HepG2 (cell line): Measurements from ENCODE around the gene FBXW4. TPM values are rescaled to one million over a fixed set of nuclear protein-coding genes. Genes with fewer than 3 reads are reported as not detected.
A peak's percentile ranks its signal among the peaks of the same experiment; 100 is the strongest.

Experiments
- GLI4 ChIP-seq: sonication (generic); formaldehyde crosslinking; IDR thresholded peaks from 2 replicates; pipeline ENCODE4 v1.5.1; 2020; ENCODE audit warnings: missing genetic modification reagents, mild to moderate bottlenecking, moderate library complexity, borderline replicate concordance
- HNRNPH1 ChIP-seq: fragments of 200-400 bp; formaldehyde crosslinking; optimal IDR thresholded peaks from 2 replicates; pipeline ENCODE3; 2017; ENCODE audit warnings: mild to moderate bottlenecking, low read depth, low read length
- HNRNPLL ChIP-seq: fragments of 200-400 bp; formaldehyde crosslinking; IDR thresholded peaks from 2 replicates; pipeline ENCODE4 v1.6.1; 2017; ENCODE audit warnings: mild to moderate bottlenecking, low read depth, low read length; ENCODE audit not compliant: poor library complexity, severe bottlenecking
- IKZF4 ChIP-seq: sonication (generic); formaldehyde crosslinking; IDR thresholded peaks from 2 replicates; pipeline ENCODE4 v1.5.1; 2020; ENCODE audit warnings: borderline replicate concordance, mild to moderate bottlenecking, low read depth, missing genetic modification reagents; ENCODE audit errors: not compliant biosample characterization
- KAT8 ChIP-seq: IDR thresholded peaks from 2 replicates; pipeline ENCODE4 v1.6.1; 2016; ENCODE audit warnings: missing genetic modification reagents, missing compliant biosample characterization
- MAFK ChIP-seq, 2 experiments: IDR thresholded peaks in 1 of 2; conservative IDR thresholded peaks in 1 of 2; 2 replicates each; pipeline ENCODE4 v1.6.1; 2011; ENCODE audit warnings: improper control_type of control experiment in 2 of 2, low read length in 2 of 2
- MED8 ChIP-seq: sonication (generic); formaldehyde crosslinking; IDR thresholded peaks from 2 replicates; pipeline ENCODE4 v1.8.1; 2023; ENCODE audit warnings: mild to moderate bottlenecking, missing genetic modification reagents; ENCODE audit not compliant: insufficient replicate concordance
- PAF1 ChIP-seq: IDR thresholded peaks from 2 replicates; pipeline ENCODE4 v1.6.1; 2016; ENCODE audit warnings: missing genetic modification reagents, missing compliant biosample characterization
- POLR2AphosphoS2 ChIP-seq: IDR thresholded peaks from 2 replicates; pipeline ENCODE4 v1.6.1; 2011; ENCODE audit warnings: low read depth, low read length, improper control_type of control experiment
- PRMT3 ChIP-seq: sonication (generic); formaldehyde crosslinking; IDR thresholded peaks from 2 replicates; pipeline ENCODE4 v1.8.1; 2022; ENCODE audit warnings: low read depth, mild to moderate bottlenecking, moderate library complexity, missing genetic modification reagents, borderline replicate concordance
- SNAPC2 ChIP-seq: sonication (generic); formaldehyde crosslinking; IDR thresholded peaks from 2 replicates; pipeline ENCODE4 v1.8.1; 2022; ENCODE audit warnings: mild to moderate bottlenecking, missing genetic modification reagents
- TCF12 ChIP-seq, 2 experiments: fragments of 450-650 bp in 1 of 2; sonication (generic) in 1 of 2; formaldehyde crosslinking in 1 of 2; IDR thresholded peaks; 2 replicates each; pipeline versions ENCODE4 v1.6.1 to v1.8.0; 2017 to 2022; ENCODE audit warnings: antibody characterized with exemption in 1 of 2, mild to moderate bottlenecking in 1 of 2, missing genetic modification reagents in 1 of 2, moderate library complexity in 1 of 2
- TGIF2 ChIP-seq: IDR thresholded peaks from 2 replicates; pipeline ENCODE4 v1.6.1; 2016; ENCODE audit warnings: control low read depth, missing compliant biosample characterization
- ZFP36 ChIP-seq: fragments of 150-350 bp; IDR thresholded peaks from 2 replicates; pipeline ENCODE4 v1.6.1; 2018; ENCODE audit warnings: borderline replicate concordance, low read length, low read depth; ENCODE audit not compliant: partially characterized antibody
- ZNF180 ChIP-seq: sonication (generic); formaldehyde crosslinking; IDR thresholded peaks from 2 replicates; pipeline ENCODE4 v1.4.0; 2020; ENCODE audit warnings: low read depth, missing genetic modification reagents, borderline replicate concordance
- ZNF326 ChIP-seq: sonication (generic); formaldehyde crosslinking; IDR thresholded peaks from 2 replicates; pipeline ENCODE4 v1.4.0; 2020; ENCODE audit warnings: missing genetic modification reagents, borderline replicate concordance
- ZNF501 ChIP-seq: sonication (generic); formaldehyde crosslinking; IDR thresholded peaks from 2 replicates; pipeline ENCODE4 v1.5.1; 2020; ENCODE audit warnings: mild to moderate bottlenecking, moderate library complexity, missing genetic modification reagents
- ZNF510 ChIP-seq: sonication (generic); formaldehyde crosslinking; IDR thresholded peaks from 2 replicates; pipeline ENCODE4 v1.4.0; 2020; ENCODE audit warnings: low read depth, mild to moderate bottlenecking, missing genetic modification reagents
- ZNF703 ChIP-seq: sonication (generic); formaldehyde crosslinking; IDR thresholded peaks from 2 replicates; pipeline ENCODE4 v1.5.1; 2020; ENCODE audit warnings: missing genetic modification reagents, mild to moderate bottlenecking, moderate library complexity, borderline replicate concordance
- ZSCAN21 ChIP-seq: sonication (generic); formaldehyde crosslinking; IDR thresholded peaks from 2 replicates; pipeline ENCODE4 v1.8.0; 2022; ENCODE audit warnings: mild to moderate bottlenecking, missing genetic modification reagents, moderate library complexity, borderline replicate concordance
- polyA plus RNA-seq, 8 experiments: library from polyadenylated mRNA; depleted of rRNA in 3 of 8; stranded (reverse) in 7 of 8; unstranded in 1 of 8; fragments of >200 nt; fragmentation: Illumina TruSeq in 4 of 8; extraction: Trizol in 4 of 8; gene quantifications; 2 replicates each; pipeline versions ENCODE4 v1.2.1 to v1.2.3, GENCODE V29; 2011 to 2016; ENCODE audit warnings: low read depth in 4 of 8, missing spikeins in 1 of 8, mixed read lengths in 1 of 8; ENCODE audit not compliant: insufficient read depth in 1 of 8
- total RNA-seq, 5 experiments: library from RNA; depleted of rRNA; stranded (reverse); fragments of >200 nt; fragmentation: Illumina TruSeq; extraction: Trizol; gene quantifications; 2 replicates each; pipeline ENCODE4 v1.2.3, GENCODE V29; 2016; ENCODE audit warnings: low read depth in 1 of 5
- TF ChIP-seq, protein P1 (sequence below): IDR thresholded peaks from 2 replicates; pipeline ENCODE4 v1.6.1; 2016; ENCODE audit warnings: mild to moderate bottlenecking
- TF ChIP-seq, protein P2 (sequence below): sonication (generic); formaldehyde crosslinking; IDR thresholded peaks from 2 replicates; pipeline ENCODE4 v1.5.1; 2020; ENCODE audit warnings: mild to moderate bottlenecking, missing genetic modification reagents
- TF ChIP-seq, protein P3 (sequence below): sonication (generic); formaldehyde crosslinking; conservative IDR thresholded peaks from 2 replicates; pipeline ENCODE4 v1.5.0; 2020; ENCODE audit warnings: missing genetic modification reagents

FBXW4 gene
- total and polyA plus RNA-seq, 2 of the 13 experiments (the other 11 are each of a cell fraction or from before 2014, with no cell fraction given) = 23.5 to 33.7 TPM

DNA sequence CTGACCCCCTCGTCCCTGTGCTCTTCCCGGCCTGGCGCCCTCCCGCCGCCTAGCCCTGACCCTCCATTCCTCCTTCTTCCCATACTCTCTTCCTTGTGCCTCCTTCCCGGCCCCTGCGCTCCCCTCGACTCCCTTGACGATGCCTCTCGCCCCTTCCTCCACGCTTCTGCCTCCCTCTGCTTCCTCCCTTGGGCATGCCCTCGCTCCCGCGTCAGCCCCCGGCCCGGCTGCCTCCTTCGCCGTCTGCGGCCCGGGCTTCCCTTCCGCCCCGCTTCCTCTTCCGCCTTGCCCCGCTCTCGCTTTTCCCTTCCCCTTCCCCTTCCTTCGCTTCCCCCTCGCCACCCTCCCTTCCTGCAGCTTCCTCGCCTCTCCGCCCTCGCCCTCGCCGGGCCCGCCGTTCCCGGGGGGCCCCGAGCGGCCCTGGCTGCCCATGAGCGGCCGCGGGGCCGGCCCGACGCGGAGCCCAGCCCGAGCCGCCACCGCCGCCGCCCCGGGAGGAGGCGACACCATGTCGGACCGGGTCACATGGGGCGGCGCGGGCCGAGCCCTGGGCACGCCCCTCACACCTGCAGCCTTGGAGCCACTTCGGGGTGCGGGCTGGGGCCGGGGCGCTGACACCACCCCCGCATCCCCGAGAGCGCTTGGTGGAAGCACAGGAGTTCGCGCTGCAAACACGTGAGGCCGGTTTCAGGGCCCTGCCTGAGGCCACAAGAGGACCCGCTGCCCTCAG, at the start of gene FBXW4 (continued):
- TF ChIP-seq MED8 (CRISPR knock-in tag) = peak; percentile 17
- TF ChIP-seq TCF12 (IDR thresholded peaks at IDR 0.05) = no peak
- no peak for TF ChIP-seq TCF12 (CRISPR knock-in tag; IDR thresholded peaks at IDR 0.05)
- TF ChIP-seq HNRNPLL = no peak
- TF ChIP-seq ZNF501 (CRISPR knock-in tag) = no peak
- no peak for TF ChIP-seq PAF1 (CRISPR knock-in tag)
- TF ChIP-seq, protein P1, sequence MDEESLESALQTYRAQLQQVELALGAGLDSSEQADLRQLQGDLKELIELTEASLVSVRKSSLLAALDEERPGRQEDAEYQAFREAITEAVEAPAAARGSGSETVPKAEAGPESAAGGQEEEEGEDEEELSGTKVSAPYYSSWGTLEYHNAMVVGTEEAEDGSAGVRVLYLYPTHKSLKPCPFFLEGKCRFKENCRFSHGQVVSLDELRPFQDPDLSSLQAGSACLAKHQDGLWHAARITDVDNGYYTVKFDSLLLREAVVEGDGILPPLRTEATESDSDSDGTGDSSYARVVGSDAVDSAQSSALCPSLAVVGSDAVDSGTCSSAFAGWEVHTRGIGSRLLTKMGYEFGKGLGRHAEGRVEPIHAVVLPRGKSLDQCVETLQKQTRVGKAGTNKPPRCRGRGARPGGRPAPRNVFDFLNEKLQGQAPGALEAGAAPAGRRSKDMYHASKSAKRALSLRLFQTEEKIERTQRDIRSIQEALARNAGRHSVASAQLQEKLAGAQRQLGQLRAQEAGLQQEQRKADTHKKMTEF (CRISPR knock-in tag) = peak; percentile 36; the same call in 1 of the 2 replicates
- no peak for TF ChIP-seq ZNF180 (CRISPR knock-in tag)
- TF ChIP-seq PRMT3 = no peak
- no peak for TF ChIP-seq HNRNPH1
- TF ChIP-seq SNAPC2 = no peak
- no peak for TF ChIP-seq ZNF326 (CRISPR knock-in tag)
- 0 out of 2 replicates have a peak, but pooled peaks have one; percentile 33 for TF ChIP-seq TGIF2 (CRISPR knock-in tag)
- TF ChIP-seq, protein P2, sequence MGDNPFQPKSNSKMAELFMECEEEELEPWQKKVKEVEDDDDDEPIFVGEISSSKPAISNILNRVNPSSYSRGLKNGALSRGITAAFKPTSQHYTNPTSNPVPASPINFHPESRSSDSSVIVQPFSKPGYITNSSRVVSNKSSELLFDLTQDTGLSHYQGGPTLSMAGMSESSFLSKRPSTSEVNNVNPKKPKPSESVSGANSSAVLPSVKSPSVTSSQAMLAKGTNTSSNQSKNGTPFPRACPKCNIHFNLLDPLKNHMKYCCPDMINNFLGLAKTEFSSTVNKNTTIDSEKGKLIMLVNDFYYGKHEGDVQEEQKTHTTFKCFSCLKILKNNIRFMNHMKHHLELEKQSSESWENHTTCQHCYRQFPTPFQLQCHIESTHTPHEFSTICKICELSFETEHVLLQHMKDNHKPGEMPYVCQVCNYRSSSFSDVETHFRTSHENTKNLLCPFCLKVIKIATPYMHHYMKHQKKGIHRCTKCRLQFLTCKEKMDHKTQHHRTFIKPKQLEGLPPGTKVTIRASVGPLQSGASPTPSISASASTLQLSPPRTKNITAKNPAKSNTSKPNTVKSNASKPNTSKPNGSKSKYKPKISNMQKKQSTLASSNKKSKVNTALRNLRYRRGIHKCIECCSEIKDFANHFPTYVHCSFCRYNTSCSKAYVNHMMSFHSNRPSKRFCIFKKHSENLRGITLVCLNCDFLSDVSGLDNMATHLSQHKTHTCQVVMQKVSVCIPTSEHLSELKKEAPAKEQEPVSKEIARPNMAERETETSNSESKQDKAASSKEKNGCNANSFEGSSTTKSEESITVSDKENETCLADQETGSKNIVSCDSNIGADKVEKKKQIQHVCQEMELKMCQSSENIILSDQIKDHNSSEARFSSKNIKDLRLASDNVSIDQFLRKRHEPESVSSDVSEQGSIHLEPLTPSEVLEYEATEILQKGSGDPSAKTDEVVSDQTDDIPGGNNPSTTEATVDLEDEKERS (CRISPR knock-in tag) = no peak
- no peak for TF ChIP-seq POLR2AphosphoS2
- no peak for TF ChIP-seq ZNF510 (CRISPR knock-in tag)
- no peak for TF ChIP-seq MAFK (conservative IDR thresholded peaks at IDR 0.05 in 1 of 2, IDR thresholded peaks at IDR 0.05 in 1 of 2; ENCODE audit: low read length in 2 of 2)
- TF ChIP-seq ZFP36 = no peak
- TF ChIP-seq KAT8 = peak; percentile 26; the same call in 1 of the 2 replicates
- TF ChIP-seq ZSCAN21 (CRISPR knock-in tag) = peak; percentile 22; the same call in 1 of the 2 replicates
- no peak for TF ChIP-seq IKZF4 (CRISPR knock-in tag)
- TF ChIP-seq, protein P3, sequence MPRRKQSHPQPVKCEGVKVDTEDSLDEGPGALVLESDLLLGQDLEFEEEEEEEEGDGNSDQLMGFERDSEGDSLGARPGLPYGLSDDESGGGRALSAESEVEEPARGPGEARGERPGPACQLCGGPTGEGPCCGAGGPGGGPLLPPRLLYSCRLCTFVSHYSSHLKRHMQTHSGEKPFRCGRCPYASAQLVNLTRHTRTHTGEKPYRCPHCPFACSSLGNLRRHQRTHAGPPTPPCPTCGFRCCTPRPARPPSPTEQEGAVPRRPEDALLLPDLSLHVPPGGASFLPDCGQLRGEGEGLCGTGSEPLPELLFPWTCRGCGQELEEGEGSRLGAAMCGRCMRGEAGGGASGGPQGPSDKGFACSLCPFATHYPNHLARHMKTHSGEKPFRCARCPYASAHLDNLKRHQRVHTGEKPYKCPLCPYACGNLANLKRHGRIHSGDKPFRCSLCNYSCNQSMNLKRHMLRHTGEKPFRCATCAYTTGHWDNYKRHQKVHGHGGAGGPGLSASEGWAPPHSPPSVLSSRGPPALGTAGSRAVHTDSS (CRISPR knock-in tag) = no peak
- 0 out of 2 replicates have a peak, but pooled peaks have one; percentile 12 for TF ChIP-seq ZNF703
- TF ChIP-seq GLI4 = no peak
